Stimulated activated CD4-positive, alpha-beta T cell treated with anti-CD3 and anti-CD28 coated beads, Interleukin-1b, Interleukin-23, amount 100 ng/mL, for 48 hours (primary cell): Measurements from ENCODE around the gene PCK2.
A peak's percentile ranks its signal among the peaks of the same experiment; 100 is the strongest.

Experiments
- DNase-seq: peaks from one replicate; pipeline ENCODE4 v3.0.0-alpha.2; 2020

PCK2 gene

GRCh38 chr14:24062216-24062980, 31.7 kb upstream of the PCK2 start:
- DNase-seq: no peak

- DNase-seq: no peak
Observed at GRCh38 chr14:24063263-24063836, 30.8 kb upstream of the PCK2 start.

GRCh38 chr14:24064091-24064795, 29.9 kb upstream of the PCK2 start:
- DNase-seq: no peak

- no peak for DNase-seq
Observed at GRCh38 chr14:24064856-24065255, 29.3 kb upstream of the PCK2 start.

GRCh38 chr14:24065408-24065807, 28.7 kb upstream of the PCK2 start:
- DNase-seq: no peak

- DNase-seq: no peak
Observed at GRCh38 chr14:24066496-24067132, 27.5 kb upstream of the PCK2 start.

- no peak for DNase-seq
Observed at GRCh38 chr14:24067133-24068082, 26.7 kb upstream of the PCK2 start.

- no peak for DNase-seq
Observed at GRCh38 chr14:24068711-24069410, 25.2 kb upstream of the PCK2 start.

- no peak for DNase-seq
Observed at GRCh38 chr14:24069411-24069735, 24.7 kb upstream of the PCK2 start.

- no peak for DNase-seq
Observed at GRCh38 chr14:24070285-24071143, 23.6 kb upstream of the PCK2 start.

GRCh38 chr14:24071144-24071697, 22.9 kb upstream of the PCK2 start, which contains the start of gene CPNE6:
Gene CPNE6 (plus strand): TSS chr14:24071562. CDS start chr14:24072937, 1,375 bp downstream.
- DNase-seq: peak; percentile 75

- DNase-seq: no peak
Observed at GRCh38 chr14:24071836-24072430, 22.2 kb upstream of the PCK2 start.

GRCh38 chr14:24072436-24072835, 21.7 kb upstream of the PCK2 start:
- DNase-seq: no peak

- DNase-seq: no peak
Observed at GRCh38 chr14:24072881-24073877, 20.9 kb upstream of the PCK2 start.

GRCh38 chr14:24074625-24075484, 19.3 kb upstream of the PCK2 start:
- no peak for DNase-seq

GRCh38 chr14:24075485-24076301, 18.4 kb upstream of the PCK2 start:
- no peak for DNase-seq

GRCh38 chr14:24076302-24076601, 17.9 kb upstream of the PCK2 start:
- DNase-seq: no peak
